H1 (cell line): ENCODE data around the gene IMP3. TPM values are rescaled to one million over a fixed set of nuclear protein-coding genes. Genes with fewer than 3 reads are reported as not detected.

Source experiments
- CTCF ChIA-PET: fragments of 300-600 bp; sonication (Branson Sonifier 250); formaldehyde crosslinking; loops from one replicate; lab custom pipeline; 2021; ENCODE audit not compliant: partially characterized antibody; lab: Charles Lee
- POLR2A ChIA-PET: fragments of 300-600 bp; sonication (Branson Sonifier 250); formaldehyde crosslinking; loops from one replicate; lab custom pipeline; 2021; ENCODE audit warnings: inconsistent platforms; ENCODE audit not compliant: partially characterized antibody; lab: Charles Lee
- DNase-seq, 2 experiments: peaks; one replicate each; pipeline versions ENCODE4 v3.0.0 to v3.0.0-alpha.2; 2010 to 2022; ENCODE audit warnings: low spot score in 2 of 2, low read depth in 1 of 2, mixed read lengths in 1 of 2
- FAIRE-seq: peaks from 2 replicates; lab custom pipeline; 2011; peaks lifted over from hg19 to GRCh38; lab: Jason Lieb, UNC
- H2AFZ ChIP-seq: 2 replicates; pipeline ENCODE4 v1.8.1; 2012; ENCODE audit warnings: low read length, inconsistent platforms
- H2AK5ac ChIP-seq: 2 replicates; pipeline ENCODE4 v1.6.1; 2013; ENCODE audit warnings: low read depth, low read length
- H2BK120ac ChIP-seq: replicated peaks from 2 replicates; pipeline ENCODE3; 2013; ENCODE audit warnings: low read depth, low read length, inconsistent platforms
- H2BK12ac ChIP-seq: 2 replicates; pipeline ENCODE4 v1.6.1; 2013; ENCODE audit warnings: low read depth, low read length
- H2BK15ac ChIP-seq: 2 replicates; pipeline ENCODE4 v1.6.1; 2013; ENCODE audit warnings: low read length
- H2BK20ac ChIP-seq: 2 replicates; pipeline ENCODE4 v1.6.1; 2013; ENCODE audit warnings: low read length
- H2BK5ac ChIP-seq: 2 replicates; pipeline ENCODE4 v1.6.1; 2013; ENCODE audit warnings: low read depth, low read length
- H3K14ac ChIP-seq: 2 replicates; pipeline ENCODE4 v1.6.1; 2013; ENCODE audit warnings: inconsistent platforms; ENCODE audit not compliant: insufficient read length
- H3K18ac ChIP-seq: 2 replicates; pipeline ENCODE4 v1.6.1; 2013; ENCODE audit warnings: low read length; ENCODE audit errors: extremely low read depth
- H3K23ac ChIP-seq: 2 replicates; pipeline ENCODE4 v1.6.1; 2013; ENCODE audit warnings: inconsistent platforms; ENCODE audit not compliant: insufficient read length
- H3K23me2 ChIP-seq: 2 replicates; pipeline ENCODE4 v1.6.1; 2013; ENCODE audit warnings: low read depth, low read length
- H3K27ac ChIP-seq: 2 replicates; pipeline ENCODE4 v1.6.1; 2011; ENCODE audit warnings: low read depth, low read length, inconsistent platforms
- H3K27me3 ChIP-seq, 4 experiments: replicated peaks in 1 of 4; 1 replicate in 1 of 4; 2 replicates in 3 of 4; pipeline versions ENCODE4 v1.6.1 to v1.8.1; 2011 to 2013; ENCODE audit warnings: low read length in 3 of 4, mild to moderate bottlenecking in 3 of 4, inconsistent platforms in 2 of 4, mixed read lengths in 2 of 4, moderate library complexity in 1 of 4; ENCODE audit not compliant: control insufficient read depth in 3 of 4, insufficient read depth in 3 of 4; ENCODE audit errors: extremely low read depth in 1 of 4
- H3K36me3 ChIP-seq, 4 experiments: 2 replicates each; pipeline versions ENCODE4 v1.6.1 to v1.8.1; 2011 to 2013; ENCODE audit warnings: mild to moderate bottlenecking in 4 of 4, low read length in 3 of 4, moderate library complexity in 2 of 4, control low read depth in 1 of 4, inconsistent platforms in 1 of 4; ENCODE audit not compliant: insufficient read depth in 4 of 4, control insufficient read depth in 2 of 4
- H3K4ac ChIP-seq: replicated peaks from 2 replicates; pipeline ENCODE3; 2013; ENCODE audit warnings: low read length, low read depth, mixed read lengths, inconsistent platforms; ENCODE audit not compliant: insufficient read length
- H3K4me1 ChIP-seq, 4 experiments: replicated peaks in 1 of 4; 1 replicate in 1 of 4; 2 replicates in 3 of 4; pipeline versions ENCODE4 v1.6.1 to v1.8.1; 2011 to 2013; ENCODE audit warnings: low read length in 3 of 4, inconsistent platforms in 2 of 4, mixed read lengths in 1 of 4; ENCODE audit not compliant: insufficient read depth in 4 of 4, control insufficient read depth in 3 of 4
- H3K4me2 ChIP-seq, 2 experiments: 2 replicates each; pipeline versions ENCODE4 v1.6.1 to v1.8.1; 2011 to 2013; ENCODE audit warnings: low read depth in 2 of 2, low read length in 2 of 2, control low read depth in 1 of 2, inconsistent platforms in 1 of 2, mild to moderate bottlenecking in 1 of 2; ENCODE audit not compliant: insufficient read depth in 1 of 2
- H3K4me3 ChIP-seq, 4 experiments: fragments of 200-600, 300-600 bp in 1 of 4; sonication (generic), shearing (Covaris generic), sonication (Bioruptor Twin) in 1 of 4; 2 replicates each; pipeline versions ENCODE4 v1.5.1 to v1.8.1; 2011 to 2016; ENCODE audit warnings: low read length in 4 of 4, low read depth in 3 of 4, control low read depth in 2 of 4, inconsistent platforms in 2 of 4, mild to moderate bottlenecking in 2 of 4, mixed read lengths in 1 of 4, moderate library complexity in 1 of 4; ENCODE audit not compliant: insufficient read depth in 2 of 4; ENCODE audit errors: extremely low read depth in 1 of 4
- H3K56ac ChIP-seq: replicated peaks from 2 replicates; pipeline ENCODE3; 2013; ENCODE audit warnings: low read depth, mild to moderate bottlenecking, mixed read lengths, low read length, inconsistent platforms; ENCODE audit not compliant: insufficient read length
- H3K79me1 ChIP-seq: 2 replicates; pipeline ENCODE4 v1.6.1; 2013; ENCODE audit warnings: low read depth, low read length, control low read depth
- H3K79me2 ChIP-seq, 2 experiments: 2 replicates each; pipeline versions ENCODE4 v1.6.1 to v1.8.1; 2012 to 2013; ENCODE audit warnings: low read length in 2 of 2, mild to moderate bottlenecking in 2 of 2, inconsistent platforms in 1 of 2; ENCODE audit not compliant: insufficient read depth in 2 of 2, control insufficient read depth in 1 of 2
- H3K9ac ChIP-seq, 4 experiments: replicated peaks in 1 of 4; 1 replicate in 1 of 4; 2 replicates in 3 of 4; pipeline versions ENCODE4 v1.6.1 to v1.8.1; 2011 to 2013; ENCODE audit warnings: low read depth in 3 of 4, low read length in 3 of 4, control low read depth in 2 of 4, mild to moderate bottlenecking in 2 of 4, moderate library complexity in 2 of 4, inconsistent platforms in 1 of 4; ENCODE audit errors: extremely low read depth in 1 of 4
- H3K9me3 ChIP-seq, 2 experiments: 2 replicates each; pipeline versions ENCODE4 v1.6.1 to v1.8.1; 2012 to 2013; ENCODE audit warnings: mild to moderate bottlenecking in 2 of 2, moderate library complexity in 2 of 2, control low read depth in 1 of 2, inconsistent platforms in 1 of 2, low read depth in 1 of 2, low read length in 1 of 2, mixed read lengths in 1 of 2; ENCODE audit not compliant: insufficient read depth in 2 of 2
- H4K20me1 ChIP-seq, 2 experiments: replicated peaks in 1 of 2; 2 replicates each; pipeline versions ENCODE3 to v1.8.1; 2011 to 2013; ENCODE audit warnings: inconsistent platforms in 2 of 2, low read length in 2 of 2, mild to moderate bottlenecking in 1 of 2; ENCODE audit not compliant: insufficient read depth in 2 of 2, control insufficient read depth in 1 of 2
- H4K5ac ChIP-seq: 2 replicates; pipeline ENCODE4 v1.6.1; 2013; ENCODE audit warnings: low read length, low read depth, mixed read lengths, inconsistent platforms; ENCODE audit not compliant: insufficient read length
- H4K8ac ChIP-seq: 2 replicates; pipeline ENCODE4 v1.8.0; 2013; ENCODE audit warnings: mild to moderate bottlenecking, moderate library complexity, low read length, inconsistent platforms; ENCODE audit not compliant: insufficient read depth; ENCODE audit errors: extremely low read depth
- H4K91ac ChIP-seq: replicated peaks from 2 replicates; pipeline ENCODE3; 2013; ENCODE audit warnings: low read length, mixed read lengths, inconsistent platforms; ENCODE audit not compliant: insufficient read length
- CEBPB ChIP-seq: IDR thresholded peaks from 2 replicates; pipeline ENCODE4 v1.6.1; 2012; ENCODE audit warnings: low read depth, low read length
- GABPA ChIP-seq: IDR thresholded peaks from 2 replicates; pipeline ENCODE4 v1.6.1; 2011; ENCODE audit warnings: mild to moderate bottlenecking, low read length, moderate library complexity, borderline replicate concordance; ENCODE audit not compliant: insufficient read depth
- POLR2A ChIP-seq, 2 experiments: IDR thresholded peaks; 1 replicate in 1 of 2; 2 replicates in 1 of 2; pipeline ENCODE4 v1.6.1; 2011; ENCODE audit warnings: low read depth in 2 of 2, low read length in 2 of 2, mild to moderate bottlenecking in 2 of 2; ENCODE audit errors: control extremely low read depth in 1 of 2
- WGBS, 2 experiments: shearing (Covaris generic) in 1 of 2; methylation state at CpG; one replicate each; pipeline versions ENCODE4 v1.1.6 to v1.1.7; 2013 to 2015; ENCODE audit warnings: low lambda C conversion rate in 2 of 2, mixed read lengths in 2 of 2, inconsistent platforms in 1 of 2, low coverage in 1 of 2, missing lambda C conversion rate in 1 of 2; ENCODE audit not compliant: insufficient replicate concordance in 2 of 2, insufficient coverage in 1 of 2, insufficient read length in 1 of 2; ENCODE audit errors: extremely low coverage in 1 of 2, missing lambda C conversion rate in 1 of 2; 5-methylcytosine and 5-hydroxymethylcytosine counted together
- polyA plus RNA-seq, 7 experiments: library from polyadenylated mRNA; depleted of rRNA in 3 of 7; stranded (reverse) in 5 of 7; unstranded in 2 of 7; fragments of >200 nt in 5 of 7; fragments of 200-250 nt in 2 of 7; gene quantifications; 1 replicate in 5 of 7; 2 replicates in 1 of 7; 4 replicates in 1 of 7; pipeline versions ENCODE4 v1.2.1 to v1.2.3, GENCODE V29; 2011 to 2013; ENCODE audit warnings: missing spikeins in 2 of 7, mixed read lengths in 2 of 7
- total RNA-seq: library from RNA; stranded (reverse); fragmentation: NEBNext Ultra II Directional; extraction: Animal tissue kit (Norgen Biotek cat#: 25700); gene quantifications from 2 replicates; pipeline ENCODE4 v1.2.1, GENCODE V29; 2021

IMP3 gene
- total and polyA plus RNA-seq, 2 of the 8 experiments (the other 6 are each of a cell fraction or from before 2014, with no cell fraction given) = 114 to 273 TPM

DNA sequence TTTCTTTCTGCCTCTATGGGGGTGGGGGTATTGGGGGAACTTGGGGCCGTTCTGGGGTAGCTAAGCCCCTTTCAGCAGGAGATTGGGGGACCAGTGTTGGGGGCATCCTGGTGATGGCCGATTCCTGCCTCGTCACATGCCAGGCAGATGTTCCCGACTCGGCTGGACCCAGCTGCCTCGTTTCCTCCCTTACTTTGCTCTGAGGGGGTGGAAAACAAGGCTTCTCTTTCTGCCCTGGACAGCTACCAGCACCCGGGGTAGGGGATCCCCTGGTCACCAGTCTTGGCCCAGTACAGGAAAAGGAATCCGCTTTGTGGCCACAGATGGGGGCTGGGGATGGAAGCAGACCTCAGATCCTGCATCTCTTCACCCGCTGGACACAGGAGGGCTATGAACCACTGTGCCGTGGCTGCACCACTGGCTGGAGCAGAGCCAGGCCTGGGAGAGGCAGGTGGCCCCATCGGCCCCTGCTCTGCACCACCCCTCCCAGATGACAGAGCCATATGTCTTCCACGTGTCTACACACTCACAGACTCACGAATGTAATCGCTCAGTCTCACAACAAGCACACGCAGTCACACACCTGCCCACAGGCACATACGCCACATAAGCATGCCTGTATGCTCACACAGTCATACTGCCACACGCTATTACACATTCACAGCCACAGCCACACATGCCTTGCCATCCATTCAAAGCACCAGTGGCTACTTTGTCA lies 20.1 kb upstream of the IMP3 start:
- H3K36me3 ChIP-seq = 0 out of 8 replicates have a peak, but pooled peaks cover 0 to 4% (median 0%) of the 10 kb centered on the region in 4 experiments
- H4K5ac ChIP-seq = no peak overlapping the region
- H3K4me3 ChIP-seq = no peak overlapping the region
- H3K56ac ChIP-seq = no peak overlapping the region
- H2AK5ac ChIP-seq = no peak overlapping the region
- 86% methylated on average over 16 of the region's 17 CpGs; no CpG with 5 or more reads in 1 of the 2 experiments for WGBS, 2 experiments
- H2BK120ac ChIP-seq = no peak overlapping the region
- no peak overlapping the region for H3K9ac ChIP-seq
- H4K8ac ChIP-seq = peak overlapping the region; percentile 41; the same call in 1 of the 2 replicates
- H3K4ac ChIP-seq = no peak overlapping the region
- no peak overlapping the region for H3K14ac ChIP-seq
- DNase-seq (no peak), FAIRE-seq (no peak)
- peaks cover 0 to 6% (median 2%) of the 10 kb centered on the region in 4 experiments; a peak in 2 of 7 replicates for H3K4me1 ChIP-seq
- peaks cover 0 to 9% of the 10 kb centered on the region in 2 experiments; a peak in 1 of 4 replicates for H3K79me2 ChIP-seq
- peaks cover 5% of the 10 kb centered on the region; the same call in 1 of the 2 replicates for H3K79me1 ChIP-seq
- H3K23ac ChIP-seq = no peak overlapping the region
- CTCF ChIA-PET = interaction anchor here (0.5 to 1.7 kb wide), 9 partner anchors 8 to 128 kb away, joined by 3 to 6 read pairs (median 4); partner anchors contain the start of gene SNX33
- no peak overlapping the region for H2BK20ac ChIP-seq
- no peak overlapping the region; the same call in 1 of the 2 replicates for H3K27ac ChIP-seq
- H3K9me3 ChIP-seq = no peaks in the 10 kb centered on the region
- no peak overlapping the region for H3K4me2 ChIP-seq
- POLR2A ChIA-PET = interaction anchor here (1.0 to 1.9 kb wide), 4 partner anchors 11 to 20 kb away, joined by 3 to 10 read pairs (median 6); partner anchors contain the start of genes IMP3 and SNX33
- H4K91ac ChIP-seq = no peak overlapping the region
- H2BK12ac ChIP-seq = no peak overlapping the region
- no peak overlapping the region for H2AFZ ChIP-seq
- peaks cover 5 to 22% of the 10 kb centered on the region in 2 experiments for H4K20me1 ChIP-seq
- H3K27me3 ChIP-seq = peaks cover 0 to 3% (median 0%) of the 10 kb centered on the region in 4 experiments; a peak in 1 of 7 replicates
- H2BK15ac ChIP-seq = no peak overlapping the region
- no peaks in the 10 kb centered on the region; the same call in 1 of the 2 replicates for H3K23me2 ChIP-seq
- peak overlapping the region; percentile 81; the same call in 1 of the 2 replicates for H2BK5ac ChIP-seq
- H3K18ac ChIP-seq = no peak overlapping the region
- TF ChIP-seq POLR2A (IDR thresholded peaks at IDR 0.05; ENCODE audit: control extremely low read depth in 1 of 2, low read depth in 2 of 2, low read length in 2 of 2) (no peak), GABPA (no peak), CEBPB (no peak)
